ENCODE results near the gene MXRA8.

DNA sequence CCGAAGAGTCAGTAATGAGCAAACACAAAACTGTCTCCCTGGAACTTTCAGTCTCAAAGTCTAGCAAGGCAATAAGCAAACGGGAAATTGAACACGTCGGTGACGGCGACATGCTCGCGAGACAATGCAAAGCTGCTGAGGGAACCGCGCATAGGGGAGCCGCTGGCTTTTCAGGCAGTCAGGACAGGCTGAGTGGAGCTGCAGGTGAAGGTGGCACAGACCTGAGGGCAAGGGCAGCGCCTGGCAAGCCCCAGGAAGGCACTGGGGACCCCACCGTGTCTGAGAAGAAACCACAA is 38.8 kb downstream of the MXRA8 start:
- TF ChIP-seq, protein P1, sequence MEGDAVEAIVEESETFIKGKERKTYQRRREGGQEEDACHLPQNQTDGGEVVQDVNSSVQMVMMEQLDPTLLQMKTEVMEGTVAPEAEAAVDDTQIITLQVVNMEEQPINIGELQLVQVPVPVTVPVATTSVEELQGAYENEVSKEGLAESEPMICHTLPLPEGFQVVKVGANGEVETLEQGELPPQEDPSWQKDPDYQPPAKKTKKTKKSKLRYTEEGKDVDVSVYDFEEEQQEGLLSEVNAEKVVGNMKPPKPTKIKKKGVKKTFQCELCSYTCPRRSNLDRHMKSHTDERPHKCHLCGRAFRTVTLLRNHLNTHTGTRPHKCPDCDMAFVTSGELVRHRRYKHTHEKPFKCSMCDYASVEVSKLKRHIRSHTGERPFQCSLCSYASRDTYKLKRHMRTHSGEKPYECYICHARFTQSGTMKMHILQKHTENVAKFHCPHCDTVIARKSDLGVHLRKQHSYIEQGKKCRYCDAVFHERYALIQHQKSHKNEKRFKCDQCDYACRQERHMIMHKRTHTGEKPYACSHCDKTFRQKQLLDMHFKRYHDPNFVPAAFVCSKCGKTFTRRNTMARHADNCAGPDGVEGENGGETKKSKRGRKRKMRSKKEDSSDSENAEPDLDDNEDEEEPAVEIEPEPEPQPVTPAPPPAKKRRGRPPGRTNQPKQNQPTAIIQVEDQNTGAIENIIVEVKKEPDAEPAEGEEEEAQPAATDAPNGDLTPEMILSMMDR (IDR thresholded peaks at IDR 0.05), result no peak
- no peak for TF ChIP-seq POLR2A (IDR thresholded peaks at IDR 0.05)
